Endodermal cell (in vitro differentiated cells): ENCODE measurements around the gene RDH11. TPM values are rescaled to one million over a fixed set of nuclear protein-coding genes. Genes with fewer than 3 reads are reported as not detected.

ENCODE experiments used
- DNase-seq: peaks from one replicate; pipeline ENCODE4 v3.0.0-alpha.2; 2017
- H3K27ac ChIP-seq: 2 replicates; pipeline ENCODE4 v1.5.1; 2013; ENCODE audit warnings: mild to moderate bottlenecking, low read depth, low read length, moderate library complexity
- H3K27me3 ChIP-seq: 2 replicates; pipeline ENCODE4 v1.6.1; 2013; ENCODE audit warnings: mild to moderate bottlenecking, low read length, moderate library complexity; ENCODE audit not compliant: insufficient read depth, control insufficient read depth, poor library complexity, severe bottlenecking
- H3K36me3 ChIP-seq: 2 replicates; pipeline ENCODE4 v1.7.0; 2013; ENCODE audit warnings: mild to moderate bottlenecking, low read length, moderate library complexity; ENCODE audit not compliant: control insufficient read depth, insufficient read depth
- H3K4me1 ChIP-seq: one replicate; pipeline ENCODE4 v1.7.0; 2013; ENCODE audit warnings: low read length; ENCODE audit not compliant: control insufficient read depth, insufficient read depth
- H3K4me3 ChIP-seq: 2 replicates; pipeline ENCODE4 v1.5.1; 2013; ENCODE audit warnings: mild to moderate bottlenecking, low read length, moderate library complexity
- H3K9ac ChIP-seq: 2 replicates; pipeline ENCODE4 v1.6.1; 2013; ENCODE audit warnings: mild to moderate bottlenecking, low read length, moderate library complexity; ENCODE audit not compliant: poor library complexity, severe bottlenecking; ENCODE audit errors: extremely low read depth
- H3K9me3 ChIP-seq: 2 replicates; pipeline ENCODE4 v1.6.1; 2013; ENCODE audit warnings: mild to moderate bottlenecking, low read length, moderate library complexity; ENCODE audit not compliant: control insufficient read depth
- H3K27ac Mint-ChIP-seq: 2 replicates; pipeline ENCODE4 v1.8.0; 2020; ENCODE audit warnings: mixed read lengths
- H3K27me3 Mint-ChIP-seq: 2 replicates; pipeline ENCODE4 v1.8.0; 2021; ENCODE audit warnings: mild to moderate bottlenecking, mixed read lengths; ENCODE audit not compliant: insufficient read depth
- H3K36me3 Mint-ChIP-seq: 2 replicates; pipeline ENCODE4 v1.8.0; 2020; ENCODE audit warnings: low read depth, mixed read lengths
- H3K4me1 Mint-ChIP-seq: 2 replicates; pipeline ENCODE4 v1.8.0; 2020; ENCODE audit warnings: mixed read lengths
- H3K4me3 Mint-ChIP-seq: 2 replicates; pipeline ENCODE4 v1.8.0; 2020; ENCODE audit warnings: mild to moderate bottlenecking, moderate library complexity, mixed read lengths
- H3K9me3 Mint-ChIP-seq: 2 replicates; pipeline ENCODE4 v1.8.0; 2020; ENCODE audit warnings: mild to moderate bottlenecking, mixed read lengths
- CTCF ChIP-seq: fragments of 200-600 bp; sonication (generic); conservative IDR thresholded peaks from 2 replicates; pipeline ENCODE4 v1.5.0; 2021; ENCODE audit warnings: antibody characterized with exemption, mild to moderate bottlenecking
- WGBS, 2 experiments: methylation state at CpG; one replicate each; pipeline versions ENCODE4 v1.1.5 to v1.1.7; 2013; ENCODE audit warnings: missing lambda C conversion rate in 2 of 2, mixed read lengths in 1 of 2; ENCODE audit not compliant: insufficient coverage in 1 of 2, insufficient read length in 1 of 2; 5-methylcytosine and 5-hydroxymethylcytosine counted together
- total RNA-seq, 2 donors: library from RNA; stranded (reverse); fragmentation: NEBNext Ultra II Directional in 1 of 2; extraction: Animal tissue kit (Norgen Biotek cat#: 25700) in 1 of 2; gene quantifications; 2 replicates in 1 of 2; 3 replicates in 1 of 2; pipeline ENCODE4 v1.2.1, GENCODE V29; 2021

RDH11 gene
- total RNA-seq, 2 donors from 2014 or later: 73.5 to 75.0 TPM

GRCh38 chr14:67630186-67630585 lies 65.4 kb downstream of the RDH11 start:
- Histone ChIP-seq H3K27me3 (no peaks in the 10 kb centered on the region), H3K4me1 (no peaks in the 10 kb centered on the region), H3K4me3 (no peak overlapping the region), H3K36me3 (no peaks in the 10 kb centered on the region), H3K27ac (no peak overlapping the region), H3K9me3 (no peaks in the 10 kb centered on the region), H3K9ac (no peak overlapping the region)
- Mint-ChIP-seq H3K4me3 (no peak overlapping the region), H3K27me3 (no peaks in the 10 kb centered on the region), H3K4me1 (no peaks in the 10 kb centered on the region), H3K36me3 (peaks cover 20% of the 10 kb centered on the region), H3K27ac (no peak overlapping the region), H3K9me3 (no peaks in the 10 kb centered on the region)
- no peak for TF ChIP-seq CTCF
- 88 to 97% methylated on average over 3 to 4 of the region's 4 CpGs for WGBS, 2 experiments
- DNase-seq: no peak

- H3K9ac ChIP-seq: no peak overlapping the region
- no peaks in the 10 kb centered on the region for H3K27me3 ChIP-seq
- DNase-seq: no peak
- peaks cover 8% of the 10 kb centered on the region for H3K4me1 Mint-ChIP-seq
- H3K27ac ChIP-seq: no peak overlapping the region
- H3K36me3 Mint-ChIP-seq: peaks cover 29% of the 10 kb centered on the region
- H3K27ac Mint-ChIP-seq: no peak overlapping the region
- peaks cover 5% of the 10 kb centered on the region for H3K9me3 Mint-ChIP-seq
- H3K27me3 Mint-ChIP-seq: no peaks in the 10 kb centered on the region
- no peak overlapping the region for H3K4me3 ChIP-seq
- H3K36me3 ChIP-seq: no peaks in the 10 kb centered on the region
- H3K4me1 ChIP-seq: peaks cover 6% of the 10 kb centered on the region
- no peak overlapping the region for H3K4me3 Mint-ChIP-seq
- no peak for TF ChIP-seq CTCF
- no peaks in the 10 kb centered on the region for H3K9me3 ChIP-seq
These were observed 68.0 kb downstream of the RDH11 start for GRCh38 chr14:67627519-67627918.

Other genes starting within 250 kb of the RDH11 start
- gene TMEM229B, start 207.0 kb downstream of the RDH11 start, total RNA-seq: 1 to 10 TPM; 1.1 to 1.5 TPM
- 10 to 100 TPM; 59.9 to 61.1 TPM for gene PLEKHH1, start 162.5 kb downstream of the RDH11 start, total RNA-seq
- gene PIGH, start 95.5 kb downstream of the RDH11 start, total RNA-seq: 1 to 10 TPM; 4.5 to 7.5 TPM
- 10 to 100 TPM; 19.4 to 25.4 TPM for gene ARG2, start 75.8 kb downstream of the RDH11 start, total RNA-seq
- gene VTI1B, start 21.1 kb downstream of the RDH11 start, total RNA-seq: 100 to 1,000 TPM; 118 to 120 TPM
- under 1 TPM; 0.13 to 0.18 TPM for gene RDH12, start 6.1 kb upstream of the RDH11 start, total RNA-seq
- 10 to 100 TPM; 27.4 to 29.4 TPM for gene ZFYVE26, start 120.8 kb upstream of the RDH11 start, total RNA-seq
- 10 to 100 TPM; 22.8 to 33.8 TPM for gene RAD51B, start 124.0 kb upstream of the RDH11 start, total RNA-seq